SK-N-MC (cell line): ENCODE data around the gene KCTD5.

Source experiments
- EZH2 ChIP-seq: fragments of 200-600 bp; sonication (generic); IDR thresholded peaks from one replicate; pipeline ENCODE4 v1.6.1; 2017; ENCODE audit warnings: antibody characterized with exemption
- POLR2AphosphoS5 ChIP-seq: IDR thresholded peaks from 2 replicates; pipeline ENCODE4 v1.6.1; 2012; ENCODE audit warnings: mild to moderate bottlenecking, low read depth, low read length, borderline replicate concordance

GRCh38 chr16:2702871-2703745 is 20.8 kb downstream of the KCTD5 start:
- TF ChIP-seq EZH2 (no peak), POLR2AphosphoS5 (no peak)
